GM12878 (cell line): ENCODE measurements around the gene TRIM39. TPM values are rescaled to one million over a fixed set of nuclear protein-coding genes. Genes with fewer than 3 reads are reported as not detected.

ENCODE experiments used
- ATAC-seq: fragments of 200-7000 bp; cut with Tn5 transposase; 3 replicates; pipeline ENCODE4 v1.9.1; 2020; ENCODE audit warnings: mild to moderate bottlenecking, moderate library complexity
- BruUV-seq: library from RNA; stranded (reverse); fragments of 400-500 nt; replicated peaks from 2 replicates; lab custom pipeline; 2021; lab: Mats Ljungman, UMichigan
- CTCF ChIA-PET: fragments of 300-600 bp; sonication (Branson Sonifier 250); formaldehyde crosslinking; extraction: SDS; loops from one replicate; lab custom pipeline; 2021; ENCODE audit warnings: inconsistent platforms; lab: Yijun Ruan, JAX
- POLR2A ChIA-PET: fragments of 350-600 bp; formaldehyde crosslinking; extraction: SDS; loops from one replicate; lab custom pipeline; 2021; ENCODE audit warnings: inconsistent platforms; lab: Charles Lee
- RAD21 ChIA-PET: fragments of 300-600 bp; sonication (Branson Sonifier 250); formaldehyde crosslinking; loops from one replicate; lab custom pipeline; 2023; ENCODE audit warnings: antibody characterized with exemption; ENCODE audit not compliant: unreplicated experiment; lab: Charles Lee
- SMC1A ChIA-PET: fragments of 300-600 bp; sonication (Branson Sonifier 250); formaldehyde crosslinking; loops from one replicate; lab custom pipeline; 2023; ENCODE audit not compliant: unreplicated experiment, uncharacterized antibody; lab: Charles Lee
- DNase-seq: peaks from one replicate; pipeline ENCODE4 v3.0.0-alpha.2; 2011; ENCODE audit warnings: low read depth, low spot score
- FAIRE-seq: peaks from 3 replicates; lab custom pipeline; 2011; peaks lifted over from hg19 to GRCh38; lab: Jason Lieb, UNC
- H2AFZ ChIP-seq: 2 replicates; pipeline ENCODE4 v1.6.0; 2011; ENCODE audit warnings: low read depth, low read length, control low read depth; ENCODE audit not compliant: control insufficient read depth
- H3K27ac ChIP-seq: 2 replicates; pipeline ENCODE4 v1.5.1; 2011; ENCODE audit warnings: control low read depth; ENCODE audit not compliant: control insufficient read depth, insufficient read depth
- H3K27me3 ChIP-seq, 2 experiments: replicated peaks in 1 of 2; 2 replicates each; pipeline versions ENCODE4 v1.6.0 to v1.6.1; 2011; ENCODE audit warnings: low read length in 1 of 2; ENCODE audit not compliant: control insufficient read depth in 2 of 2, insufficient read depth in 2 of 2
- H3K36me3 ChIP-seq, 2 experiments: 2 replicates each; pipeline ENCODE4 v1.5.1; 2011; ENCODE audit warnings: low read length in 1 of 2; ENCODE audit not compliant: control insufficient read depth in 2 of 2, insufficient read depth in 2 of 2
- H3K4me1 ChIP-seq: 2 replicates; pipeline ENCODE4 v1.6.1; 2011; ENCODE audit warnings: mild to moderate bottlenecking, low read length, moderate library complexity, mixed read lengths; ENCODE audit not compliant: control insufficient read depth, insufficient read depth
- H3K4me2 ChIP-seq: 2 replicates; pipeline ENCODE4 v1.6.0; 2011; ENCODE audit warnings: control low read depth; ENCODE audit not compliant: control insufficient read depth, insufficient read depth
- H3K4me3 ChIP-seq: fragments of 200-600 bp; sonication (generic); 2 replicates; pipeline ENCODE4 v1.5.1; 2016
- H3K79me2 ChIP-seq: 2 replicates; pipeline ENCODE4 v1.6.0; 2011; ENCODE audit warnings: low read length; ENCODE audit not compliant: control insufficient read depth, insufficient read depth
- H3K9ac ChIP-seq: 2 replicates; pipeline ENCODE4 v1.8.0; 2011; ENCODE audit warnings: low read length, control low read depth, mixed read lengths; ENCODE audit not compliant: control insufficient read depth, insufficient read depth
- H3K9me3 ChIP-seq: replicated peaks from 3 replicates; pipeline ENCODE4 v1.5.1; 2011; ENCODE audit warnings: mild to moderate bottlenecking, low read length; ENCODE audit not compliant: control insufficient read depth, insufficient read depth
- H4K20me1 ChIP-seq: 2 replicates; pipeline ENCODE4 v1.6.0; 2011; ENCODE audit not compliant: control insufficient read depth, insufficient read depth
- CHD1 ChIP-seq: IDR thresholded peaks from 2 replicates; pipeline ENCODE4 v1.6.1; 2012; ENCODE audit warnings: low read depth, low read length, improper control_type of control experiment
- CREB1 ChIP-seq: IDR thresholded peaks from 2 replicates; pipeline ENCODE4 v1.6.1; 2012; ENCODE audit warnings: low read depth, mild to moderate bottlenecking, inconsistent platforms
- FOXM1 ChIP-seq: IDR thresholded peaks from 2 replicates; pipeline ENCODE4 v1.6.1; 2012; ENCODE audit warnings: low read depth, mild to moderate bottlenecking, inconsistent platforms, low read length, moderate library complexity
- JUND ChIP-seq: IDR thresholded peaks from 2 replicates; pipeline ENCODE4 v1.6.1; 2012; ENCODE audit warnings: low read depth, mild to moderate bottlenecking, low read length, improper control_type of control experiment, moderate library complexity
- KDM1A ChIP-seq: fragments of 200-600 bp; sonication (generic); IDR thresholded peaks from 2 replicates; pipeline ENCODE4 v1.6.1; 2016; ENCODE audit warnings: borderline replicate concordance
- NFYB ChIP-seq: IDR thresholded peaks from 2 replicates; pipeline ENCODE4 v1.6.1; 2011; ENCODE audit warnings: low read depth, mild to moderate bottlenecking, low read length, improper control_type of control experiment, moderate library complexity; ENCODE audit not compliant: insufficient read depth
- PML ChIP-seq: IDR thresholded peaks from 2 replicates; pipeline ENCODE4 v1.6.1; 2012; ENCODE audit warnings: low read length, inconsistent platforms
- POLR2AphosphoS2 ChIP-seq: IDR thresholded peaks from 2 replicates; pipeline ENCODE4 v1.6.1; 2011; ENCODE audit warnings: low read depth, mild to moderate bottlenecking, low read length, improper control_type of control experiment, moderate library complexity
- RAD51 ChIP-seq: fragments of 450-650 bp; IDR thresholded peaks from 2 replicates; pipeline ENCODE4 v1.6.1; 2016; ENCODE audit warnings: moderate library complexity, mild to moderate bottlenecking, inconsistent platforms
- SMAD1 ChIP-seq: fragments of 450-650 bp; IDR thresholded peaks from 2 replicates; pipeline ENCODE4 v1.6.1; 2018; ENCODE audit warnings: mild to moderate bottlenecking, low read depth; ENCODE audit not compliant: partially characterized antibody
- SMAD5 ChIP-seq: IDR thresholded peaks from 2 replicates; pipeline ENCODE4 v1.6.1; 2016; ENCODE audit warnings: antibody characterized with exemption, low read depth
- ZNF384 ChIP-seq: IDR thresholded peaks from 2 replicates; pipeline ENCODE4 v1.6.1; 2012; ENCODE audit warnings: low read depth, mild to moderate bottlenecking, low read length, improper control_type of control experiment, borderline replicate concordance
- ZNF622 ChIP-seq: fragments of 450-650 bp; IDR thresholded peaks from 2 replicates; pipeline ENCODE4 v1.6.1; 2017; ENCODE audit warnings: mild to moderate bottlenecking, inconsistent platforms
- WGBS: methylation state at CpG from one replicate; pipeline ENCODE4 v1.1.6; 2016; ENCODE audit warnings: low lambda C conversion rate; ENCODE audit not compliant: insufficient replicate concordance, insufficient coverage; ENCODE audit errors: missing lambda C conversion rate; 5-methylcytosine and 5-hydroxymethylcytosine counted together
- in situ Hi-C: fragments of 300-500 bp; cut with MboI; formaldehyde crosslinking; loops from 9 replicates; pipeline ENCODE4 v1.14.3; 2018; ENCODE audit warnings: mixed read lengths
- intact Hi-C: fragments of 100-400 bp; cut with micrococcal nuclease; formaldehyde crosslinking; loops from one replicate; pipeline ENCODE4 v1.14.2; 2022; ENCODE audit not compliant: unreplicated experiment
- polyA plus RNA-seq, 11 experiments: library from polyadenylated mRNA; depleted of rRNA in 4 of 11; unstranded in 6 of 11; stranded (reverse) in 5 of 11; fragments of >200 nt; fragmentation: Nextera tagmentation in 4 of 11; fragmentation: Illumina TruSeq in 1 of 11; extraction: Ambion mirVana in 4 of 11; extraction: Trizol in 1 of 11; gene quantifications; 1 replicate in 1 of 11; 2 replicates in 10 of 11; pipeline versions ENCODE4 v1.2.1 to v1.2.3, GENCODE V29; 2011 to 2016; ENCODE audit warnings: inconsistent platforms in 2 of 11, missing spikeins in 2 of 11, low read depth in 1 of 11
- total RNA-seq, 4 experiments: library from RNA; depleted of rRNA in 3 of 4; stranded (reverse); fragments of >200 nt in 3 of 4; fragmentation: Illumina TruSeq in 1 of 4; extraction: Trizol in 1 of 4; gene quantifications; 2 replicates each; pipeline versions ENCODE4 v1.2.1 to v1.2.3, GENCODE V29; 2013 to 2021

The TRIM39 gene
- total and polyA plus RNA-seq, 10 of the 15 experiments (the other 5 are each of a cell fraction or from before 2014, with no cell fraction given), result 3.0 to 11.9 (median 8.8) TPM

- H3K9ac ChIP-seq, result no peak overlapping the region
- BruUV-seq, result no TSS peak
- 28% methylated on average over 5 of the region's 5 CpGs for WGBS
- no peak for FAIRE-seq
- ChIA-PET CTCF (interaction anchor here (0.8 to 3.5 kb wide), 14 partner anchors 8 to 143 kb away, joined by 3 to 25 read pairs (median 4); no protein-coding TSS in a partner anchor), POLR2A (no interaction called here), SMC1A (interaction anchor here (1.0 to 1.8 kb wide), 2 partner anchors 42 to 121 kb away, joined by 5 to 6 read pairs; no protein-coding TSS in a partner anchor), RAD21 (interaction anchor here (0.8 to 1.7 kb wide), 2 partner anchors 121 to 140 kb away, joined by 5 to 7 read pairs; no protein-coding TSS in a partner anchor)
- DNase-seq, result no peak
- no peak for TF ChIP-seq RAD51
- no peak for TF ChIP-seq NFYB
- no peak for TF ChIP-seq SMAD1
- ATAC-seq, result no peak
- H3K79me2 ChIP-seq, result no peaks in the 10 kb centered on the region
- no peaks in the 10 kb centered on the region for H4K20me1 ChIP-seq
- in situ Hi-C loops, result no loop called here
- no peak overlapping the region for H2AFZ ChIP-seq
- H3K4me2 ChIP-seq, result no peak overlapping the region
- no peak overlapping the region for H3K27ac ChIP-seq
- H3K27me3 ChIP-seq, result peaks cover 2 to 7% of the 10 kb centered on the region in 2 experiments; a peak in 3 of 4 replicates
- no peaks in the 10 kb centered on the region for H3K36me3 ChIP-seq
- no peaks in the 10 kb centered on the region for H3K4me1 ChIP-seq
- H3K4me3 ChIP-seq, result no peak overlapping the region
- intact Hi-C loops, result no loop called here
- no peaks in the 10 kb centered on the region for H3K9me3 ChIP-seq
These were observed 32.5 kb downstream of the TRIM39 start for GRCh38 chr6:30359276-30359675.

- in situ Hi-C loops, result no loop called here
- WGBS, result 68% methylated on average over 13 of the region's 13 CpGs
- intact Hi-C loops, result no loop called here
These were observed 33.4 kb downstream of the TRIM39 start for GRCh38 chr6:30360139-30360538.

More at GRCh38 chr6:30360139-30360538, 33.4 kb downstream of the TRIM39 start:
- Histone ChIP-seq H2AFZ (no peak overlapping the region), H3K4me2 (no peak overlapping the region), H3K9me3 (no peaks in the 10 kb centered on the region)
- SMC1A ChIA-PET, result no interaction called here
- no TSS peak for BruUV-seq
- TF ChIP-seq CHD1, result no peak
- no peak for TF ChIP-seq PML
- no peak for TF ChIP-seq CREB1
- no peak for TF ChIP-seq JUND
- TF ChIP-seq SMAD5, result no peak
- no peak for TF ChIP-seq ZNF622
- TF ChIP-seq KDM1A, result no peak
- TF ChIP-seq FOXM1, result no peak
- no peak for TF ChIP-seq POLR2AphosphoS2
- no peak for TF ChIP-seq SMAD1
- TF ChIP-seq ZNF384, result no peak
- TF ChIP-seq, all 136 proteins: peak for 0
- Histone ChIP-seq H3K27me3 (peaks cover 2 to 7% of the 10 kb centered on the region in 2 experiments; a peak in 3 of 4 replicates), H3K27ac (no peak overlapping the region), H3K36me3 (no peaks in the 10 kb centered on the region), H3K9ac (no peak overlapping the region), H3K4me3 (no peak overlapping the region), H4K20me1 (no peaks in the 10 kb centered on the region), H3K79me2 (no peaks in the 10 kb centered on the region), H3K4me1 (no peaks in the 10 kb centered on the region)
- ATAC-seq (no peak), DNase-seq (no peak), FAIRE-seq (no peak)
- CTCF ChIA-PET, result interaction anchor here (0.6 to 3.5 kb wide), 4 partner anchors 22 to 141 kb away, joined by 3 to 25 read pairs (median 5); no protein-coding TSS in a partner anchor
- RAD21 ChIA-PET, result no interaction called here
- POLR2A ChIA-PET, result no interaction called here
